ENCODE measurements around the gene TIMM22.

The TIMM22 gene

GRCh38 chr17:1001640-1002411 lies 4.9 kb downstream of the TIMM22 start:
- no peak for DNase-seq (ENCODE audit: low read depth in 2 of 2)

GRCh38 chr17:1002412-1002753 lies 5.5 kb downstream of the TIMM22 start:
- no peak for DNase-seq (ENCODE audit: low read depth in 2 of 2)

- DNase-seq (ENCODE audit: low read depth in 2 of 2) = no peak
Measured at GRCh38 chr17:1002771-1003555, 6.0 kb downstream of the TIMM22 start.

GRCh38 chr17:1003633-1003971 lies 6.7 kb downstream of the TIMM22 start:
- no peak for DNase-seq (ENCODE audit: low read depth in 2 of 2)

GRCh38 chr17:1003972-1004768 lies 7.2 kb downstream of the TIMM22 start:
- no peak for DNase-seq (ENCODE audit: low read depth in 2 of 2)

GRCh38 chr17:1004769-1005295 lies 7.9 kb downstream of the TIMM22 start:
- no peak for DNase-seq (ENCODE audit: low read depth in 2 of 2)

GRCh38 chr17:1005361-1005946 lies 8.5 kb downstream of the TIMM22 start:
- no peak for DNase-seq (ENCODE audit: low read depth in 2 of 2)

- DNase-seq (ENCODE audit: low read depth in 2 of 2) = no peak
Measured at GRCh38 chr17:1006054-1006453, 9.1 kb downstream of the TIMM22 start.

GRCh38 chr17:1007310-1008007 lies 10.5 kb downstream of the TIMM22 start:
- DNase-seq (ENCODE audit: low read depth in 2 of 2) = no peak

- no peak for DNase-seq (ENCODE audit: low read depth in 2 of 2)
Measured at GRCh38 chr17:1008008-1008761, 11.3 kb downstream of the TIMM22 start.

GRCh38 chr17:1009229-1010085 lies 12.5 kb downstream of the TIMM22 start:
- no peak for DNase-seq (ENCODE audit: low read depth in 2 of 2)

GRCh38 chr17:1010086-1010450 lies 13.1 kb downstream of the TIMM22 start:
- no peak for DNase-seq (ENCODE audit: low read depth in 2 of 2)

GRCh38 chr17:1010586-1010985 lies 13.7 kb downstream of the TIMM22 start:
- DNase-seq (ENCODE audit: low read depth in 2 of 2) = no peak

- DNase-seq (ENCODE audit: low read depth in 2 of 2) = no peak
Measured at GRCh38 chr17:1011138-1011537, 14.2 kb downstream of the TIMM22 start.

- DNase-seq (ENCODE audit: low read depth in 2 of 2) = no peak
Measured at GRCh38 chr17:1011760-1012735, 15.1 kb downstream of the TIMM22 start.

GRCh38 chr17:1012823-1013728 lies 16.1 kb downstream of the TIMM22 start:
- no peak for DNase-seq (ENCODE audit: low read depth in 2 of 2)

- DNase-seq (ENCODE audit: low read depth in 2 of 2) = no peak
Measured at GRCh38 chr17:1013729-1014090, 16.8 kb downstream of the TIMM22 start.

GRCh38 chr17:1018547-1018946 lies 21.6 kb downstream of the TIMM22 start:
- DNase-seq (ENCODE audit: low read depth in 2 of 2) = no peak
